HG03565 (cell line): Measurements from ENCODE around the gene DLGAP1.
"Not testable (repeated sequence)": the region's sequence is repeated elsewhere in the genome, so short reads cannot be mapped to it uniquely, and the experiment has no call there.

Experiments
- ATAC-seq: cut with Tn5 transposase; IDR thresholded peaks from one replicate; pipeline ENCODE4 v1.9.1; 2021; ENCODE audit warnings: mild to moderate bottlenecking, moderate library complexity; ENCODE audit not compliant: unreplicated experiment

DLGAP1 gene

DNA sequence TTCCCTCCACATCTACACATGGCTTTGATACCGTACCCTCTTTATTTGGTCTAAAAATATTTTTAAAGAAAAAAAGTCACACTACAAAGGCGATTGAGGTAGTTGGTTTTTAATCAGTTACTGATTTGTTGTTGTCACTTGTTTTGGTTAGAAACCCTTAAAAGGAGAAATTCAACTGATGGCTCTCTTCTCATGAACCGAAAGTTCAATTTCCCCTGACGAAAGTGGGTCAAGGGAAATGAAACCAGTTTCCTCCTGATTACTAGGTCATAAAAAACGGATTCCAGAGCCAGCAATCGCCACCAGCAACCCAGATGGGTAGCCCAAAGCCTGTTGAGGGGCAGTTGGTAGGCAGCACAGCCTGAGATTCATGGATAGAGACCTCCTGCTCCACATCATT, 63.2 kb downstream of the DLGAP1 start:
- no peak for ATAC-seq

DNA sequence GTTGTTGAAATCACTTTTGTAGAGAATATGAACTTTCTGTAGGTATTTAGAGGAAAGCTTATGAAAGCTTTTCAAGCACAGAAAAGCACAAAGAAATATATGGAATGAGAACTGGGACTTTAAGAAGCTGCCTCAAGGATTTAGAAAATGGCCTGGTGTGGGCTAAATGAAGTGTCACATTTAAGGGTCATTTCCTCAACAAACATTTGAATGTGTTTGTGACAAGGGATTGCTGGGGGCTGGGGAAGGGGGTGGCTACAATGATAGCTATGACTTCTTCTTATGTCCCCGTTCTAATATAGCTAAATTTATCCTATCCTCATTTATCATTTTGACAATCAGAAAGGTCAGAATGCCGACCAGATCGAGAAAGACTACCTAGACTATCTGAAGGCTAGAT, 69.2 kb downstream of the DLGAP1 start:
- ATAC-seq: no peak

DNA sequence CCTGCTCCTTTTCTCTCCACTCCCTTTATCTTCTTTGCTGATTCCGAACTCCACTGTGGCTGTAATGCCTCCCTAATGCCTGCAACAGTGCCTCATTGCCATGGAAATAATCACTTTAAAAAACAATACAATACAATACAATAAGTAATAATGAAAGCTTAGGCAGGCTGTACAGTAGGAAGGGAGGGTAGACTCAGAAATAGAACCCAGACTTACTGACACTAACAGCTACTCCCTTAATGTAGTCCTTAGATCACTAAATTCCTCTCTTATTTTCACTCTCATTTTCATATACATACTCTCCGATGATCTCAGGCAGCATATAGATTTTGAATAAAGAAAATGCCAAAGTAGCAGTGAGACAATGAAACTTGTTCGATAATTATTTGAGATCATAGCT, 70.2 kb downstream of the DLGAP1 start:
- ATAC-seq: no peak

DNA sequence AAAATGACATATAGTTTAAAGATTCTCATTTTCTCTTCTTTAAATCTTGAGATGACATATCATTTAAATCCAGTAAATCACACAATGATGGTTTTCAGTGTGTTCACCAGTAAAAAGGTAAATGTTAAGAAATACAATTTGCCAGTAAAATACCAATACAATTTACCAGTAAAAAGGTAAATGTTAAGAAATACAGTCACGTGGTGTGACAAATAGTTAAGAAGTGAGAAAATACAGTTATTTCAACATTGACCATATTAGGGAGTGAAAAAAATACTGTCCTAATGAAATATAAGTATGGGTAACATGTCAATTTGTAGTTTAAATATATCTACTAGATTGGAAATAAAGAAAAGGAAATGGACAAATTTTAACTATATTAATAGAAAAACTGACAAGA, 80.5 kb downstream of the DLGAP1 start:
- no peak for ATAC-seq

DNA sequence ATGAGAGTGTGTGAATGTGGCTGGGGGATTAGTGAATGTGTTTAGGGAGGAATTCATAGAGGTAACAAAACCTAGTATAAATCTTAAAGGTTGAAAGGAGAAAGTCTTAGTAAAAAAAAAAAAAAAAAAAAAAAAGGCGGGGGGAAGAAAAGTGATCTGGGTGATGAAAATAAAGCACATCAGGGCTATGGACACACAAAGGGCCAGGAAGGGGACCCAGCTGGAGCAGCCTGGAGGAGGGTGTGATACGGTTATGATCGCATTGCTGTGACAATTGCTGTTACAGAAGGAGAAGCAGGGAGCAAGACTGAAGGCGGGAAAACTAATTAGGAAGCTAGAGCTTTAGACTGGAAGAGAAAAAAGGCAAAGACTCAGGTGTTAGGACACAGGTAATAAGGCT, 85.4 kb downstream of the DLGAP1 start:
- ATAC-seq: no peak

DNA sequence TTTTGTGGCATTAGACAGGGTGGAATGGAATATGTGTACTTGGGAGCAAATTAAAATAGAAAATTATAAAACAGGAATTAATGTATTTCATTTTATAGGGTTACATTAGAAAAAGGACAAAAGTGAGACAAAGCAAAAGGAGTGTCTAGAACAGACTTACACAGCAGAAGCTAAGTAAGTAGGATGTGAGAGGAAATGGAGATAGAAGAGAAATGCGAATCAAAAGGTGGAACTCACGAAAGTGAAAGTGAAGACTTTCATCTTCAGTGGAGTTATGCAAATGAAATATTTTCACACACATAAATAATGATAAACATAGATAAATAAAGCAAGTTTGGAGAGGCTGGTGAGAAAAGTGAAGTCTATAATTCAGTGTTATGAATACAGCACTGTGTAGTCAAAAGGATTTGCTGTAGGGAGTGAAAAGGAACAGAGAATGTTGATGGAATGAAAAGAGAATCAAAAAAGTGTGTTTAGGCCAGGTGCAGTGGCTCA, 94.8 kb downstream of the DLGAP1 start:
- ATAC-seq: no peak

DNA sequence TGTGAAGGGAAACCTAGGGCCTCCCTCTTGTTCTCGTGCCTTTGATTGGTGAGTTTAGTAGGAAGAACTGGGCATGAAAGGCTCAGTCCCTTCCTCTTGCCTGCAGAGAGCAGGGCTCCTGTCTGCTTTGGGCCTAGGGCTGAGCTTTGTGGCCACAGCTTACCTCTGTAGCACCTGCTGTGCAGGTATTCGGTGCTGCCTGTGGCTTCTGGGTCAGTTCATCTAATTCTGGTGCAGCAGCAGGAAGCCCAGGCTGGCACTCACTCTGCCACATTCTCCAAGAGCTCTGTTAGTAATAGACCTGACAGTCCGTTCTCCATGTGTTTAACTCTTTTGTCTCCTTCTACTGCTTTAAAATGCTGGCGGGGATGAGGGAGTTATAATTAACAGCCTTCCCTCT, 96.5 kb downstream of the DLGAP1 start:
- no peak for ATAC-seq

DNA sequence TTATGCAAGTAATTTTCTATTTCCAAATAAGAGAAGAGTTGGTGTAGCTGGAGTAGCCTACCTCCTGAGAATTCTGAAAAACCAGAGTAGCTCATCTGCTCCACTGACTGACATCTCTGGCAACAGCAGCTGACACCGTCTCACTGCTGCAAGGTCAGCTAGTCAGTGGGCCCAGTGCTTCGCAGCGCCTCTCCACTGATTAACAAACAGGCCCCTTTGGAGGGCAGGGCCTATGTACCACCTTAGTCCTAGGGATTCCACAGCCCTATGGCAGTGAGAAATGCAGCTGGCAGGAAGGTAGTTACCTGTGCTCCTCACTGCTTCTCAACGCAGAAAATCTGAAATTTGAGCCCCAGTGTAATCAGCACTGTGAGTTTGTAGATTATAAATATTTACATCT, 97.5 kb downstream of the DLGAP1 start:
- no peak for ATAC-seq

DNA sequence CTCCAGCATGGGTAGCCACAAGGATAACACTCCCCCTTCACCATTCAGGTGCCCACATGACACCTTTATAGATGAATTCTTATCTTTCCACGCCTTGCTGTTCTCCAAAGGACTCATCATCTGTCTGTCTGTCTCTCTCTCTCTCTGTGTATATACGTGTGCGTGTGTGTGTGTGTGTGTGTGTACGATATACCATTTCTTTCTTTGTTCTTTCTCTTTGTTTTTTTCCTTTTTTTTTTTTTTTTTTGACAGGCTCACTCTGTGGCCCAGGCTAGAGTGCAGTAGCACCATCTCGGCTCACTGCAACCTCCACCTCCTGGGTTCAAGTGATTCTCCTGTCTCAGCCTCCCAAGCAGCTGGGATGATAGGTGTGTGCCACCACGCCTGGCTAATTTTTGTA, 98.2 kb downstream of the DLGAP1 start:
- no peak for ATAC-seq

DNA sequence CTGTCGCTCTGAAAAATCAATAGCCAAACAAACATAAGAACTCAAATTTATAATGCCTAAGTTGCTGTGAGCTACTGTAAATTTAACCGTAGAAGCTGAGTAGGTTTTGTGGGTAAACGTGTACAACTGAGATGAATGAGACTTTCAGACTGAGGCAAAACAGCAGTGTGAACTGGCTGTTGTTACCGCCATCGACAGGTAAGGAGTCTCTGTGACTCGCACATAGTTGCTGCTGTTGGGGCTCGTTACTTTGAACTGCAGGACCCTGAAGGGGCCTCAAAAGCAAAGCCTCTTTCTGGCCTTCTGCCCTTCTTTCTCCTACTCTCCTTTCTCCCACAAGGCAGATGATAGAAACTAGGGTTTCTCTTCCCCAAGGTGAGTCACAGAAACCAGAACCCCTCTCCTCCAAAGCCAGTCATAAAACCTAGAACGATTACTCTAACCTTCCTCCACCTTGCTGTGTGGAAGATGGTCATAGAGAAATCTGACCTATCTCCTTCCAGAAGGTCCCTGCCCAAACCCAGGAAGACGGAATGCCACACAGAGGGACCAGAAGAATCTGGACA, 101.2 kb downstream of the DLGAP1 start:
- ATAC-seq: no peak

DNA sequence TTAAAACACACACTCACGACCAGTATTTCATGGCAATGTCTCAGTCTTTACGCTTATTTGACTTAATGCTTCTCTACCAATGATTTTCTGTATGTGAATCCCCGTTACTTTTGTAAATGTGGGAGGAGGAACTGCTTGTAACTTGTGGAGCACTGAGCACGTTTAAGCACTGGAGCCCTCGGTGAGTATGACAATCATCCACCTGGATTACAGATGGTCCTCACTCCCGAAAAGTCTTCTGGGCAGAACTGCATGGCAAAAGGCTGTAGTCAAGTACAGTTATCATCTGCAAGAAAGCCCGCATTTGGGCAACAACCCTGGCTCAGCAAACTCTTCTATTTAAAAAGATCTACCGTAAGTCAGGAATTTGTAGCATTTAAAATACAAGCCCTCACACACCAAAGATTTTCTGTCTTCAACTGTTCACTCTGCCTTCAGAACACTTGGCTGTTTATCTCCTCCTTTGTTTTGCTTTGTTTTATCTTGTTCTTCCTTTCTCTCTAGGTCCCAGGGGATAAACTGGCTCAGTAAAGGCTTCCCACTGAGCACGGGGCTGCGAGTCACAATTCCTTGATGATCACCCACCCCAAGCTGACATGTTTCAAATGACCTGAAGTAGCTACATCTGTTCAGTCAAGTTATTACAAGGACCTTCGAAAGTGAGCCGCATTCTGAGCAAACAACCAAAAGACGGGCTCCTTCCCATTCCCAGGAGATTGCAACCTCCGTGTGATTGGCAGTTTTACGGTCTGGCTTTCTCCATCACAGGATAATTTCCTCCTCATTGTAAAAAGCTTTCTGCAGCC, 102.2 kb downstream of the DLGAP1 start:
- ATAC-seq: no peak

DNA sequence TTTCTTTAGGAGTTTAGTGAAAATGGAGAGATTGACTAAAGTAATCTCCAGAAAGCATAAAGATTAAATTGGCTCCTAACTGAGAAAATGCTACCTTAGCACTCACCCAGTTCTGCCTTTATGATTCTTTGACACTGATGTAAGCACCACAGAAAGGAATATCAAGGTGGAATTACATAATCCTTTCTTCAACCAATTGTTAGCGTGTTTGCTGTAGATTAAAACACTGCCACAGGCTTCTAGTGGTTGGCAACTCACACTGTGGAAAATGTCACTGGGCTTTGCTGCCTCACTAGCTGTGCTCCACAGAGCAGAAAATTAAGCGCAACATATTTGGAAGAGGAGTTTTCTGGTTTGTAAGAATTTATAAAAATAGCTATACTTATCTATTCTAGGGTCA, 104.1 kb downstream of the DLGAP1 start:
- no peak for ATAC-seq

DNA sequence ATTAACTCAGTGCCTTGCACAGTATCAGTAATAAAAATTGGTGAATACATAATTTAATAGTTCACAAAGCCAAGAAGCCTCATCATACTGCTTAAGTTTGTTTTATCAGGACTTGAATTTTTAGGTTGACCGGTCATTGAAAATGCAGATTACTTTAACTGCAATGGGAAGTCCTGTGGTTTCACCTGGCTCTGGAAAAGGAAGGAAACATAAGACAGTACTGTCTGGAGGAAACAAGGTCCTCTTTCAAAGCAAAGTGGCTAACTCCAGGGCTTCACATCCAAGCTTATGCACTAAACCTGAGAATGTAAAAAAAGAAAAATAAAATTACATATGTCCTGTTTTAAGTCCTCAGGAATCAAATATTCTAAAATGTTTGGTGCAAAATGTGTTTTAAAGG, 119.7 kb downstream of the DLGAP1 start:
- ATAC-seq: no peak

DNA sequence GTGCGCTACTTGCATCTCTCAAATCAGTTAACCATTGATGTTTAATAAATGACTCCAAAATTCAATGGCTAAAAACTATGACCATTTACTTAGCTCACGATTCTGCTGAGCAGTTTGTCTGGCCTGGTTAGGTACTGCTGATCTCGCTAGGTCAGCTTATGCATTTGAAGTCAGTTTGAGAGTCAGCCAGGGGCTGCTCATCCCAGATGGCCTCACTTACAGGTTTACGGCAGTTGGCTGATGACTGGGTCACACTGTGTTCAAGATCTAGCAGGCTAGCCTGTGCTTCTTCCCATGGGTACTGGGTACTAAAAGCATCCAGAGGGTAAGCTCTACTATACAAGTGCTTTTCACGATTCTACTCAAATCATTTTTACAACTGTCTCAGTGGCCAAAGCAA, 122.1 kb downstream of the DLGAP1 start:
- ATAC-seq: no peak

DNA sequence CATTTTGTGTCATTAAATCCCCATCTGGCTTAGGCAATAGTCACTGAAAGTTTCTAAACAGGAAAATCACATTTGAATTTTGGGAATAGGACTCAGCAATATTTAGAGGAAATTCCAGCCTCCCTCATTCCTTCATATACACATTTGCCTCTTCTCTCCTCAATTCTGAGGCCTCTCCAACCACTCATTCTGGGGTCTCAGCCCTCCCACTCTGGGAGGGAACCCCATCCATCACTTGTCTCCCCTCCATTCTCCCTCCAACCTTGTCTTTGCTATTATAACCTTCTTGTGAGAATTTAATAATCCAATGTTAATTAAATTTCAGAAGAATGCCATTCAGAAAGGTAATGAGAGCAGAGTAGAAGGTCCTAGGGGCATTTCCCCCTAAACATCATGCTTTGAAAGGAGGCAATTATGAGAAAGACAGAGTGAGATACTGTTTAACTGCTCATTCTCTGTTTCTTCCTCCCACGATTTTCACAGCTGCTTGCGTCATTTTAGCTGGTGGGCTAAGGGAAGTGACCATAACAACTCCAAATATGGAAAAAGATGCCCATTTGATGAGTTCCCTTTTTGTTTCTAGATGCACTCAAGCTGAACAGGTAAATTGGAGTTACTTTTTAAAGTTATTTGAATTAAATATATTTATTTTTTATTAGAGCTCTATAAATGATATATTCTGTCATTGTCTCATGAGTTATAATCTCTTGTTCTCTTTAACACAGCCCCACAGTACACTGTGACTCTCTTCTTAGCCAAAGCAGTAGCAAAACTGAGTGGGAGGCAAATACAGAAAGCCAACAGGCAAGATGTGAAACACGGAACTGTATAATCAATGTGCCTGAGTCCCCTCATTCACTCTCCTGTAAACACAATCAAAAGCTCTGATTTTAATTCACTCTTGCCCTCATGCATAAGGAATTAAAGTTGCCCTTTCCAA, 135.1 kb downstream of the DLGAP1 start:
- ATAC-seq: no peak

DNA sequence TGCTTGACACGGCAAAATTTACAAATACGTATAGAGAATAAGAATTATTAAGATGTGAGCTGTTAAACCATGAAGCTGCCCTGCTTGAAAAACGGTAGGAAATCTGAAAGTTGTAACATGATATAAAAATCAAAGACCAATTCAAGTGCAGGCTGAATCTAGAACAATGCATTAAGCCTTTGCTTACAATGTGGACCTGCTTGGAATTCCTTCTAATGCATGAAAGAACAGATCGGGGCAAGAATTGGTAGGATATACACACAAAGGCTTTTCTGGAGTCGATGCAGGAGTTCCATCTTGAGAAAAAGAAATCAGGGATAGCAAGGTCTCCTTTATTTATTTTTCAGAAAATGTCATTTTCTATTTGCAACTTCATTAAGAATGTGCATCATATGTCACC, 136.8 kb downstream of the DLGAP1 start:
- no peak for ATAC-seq

DNA sequence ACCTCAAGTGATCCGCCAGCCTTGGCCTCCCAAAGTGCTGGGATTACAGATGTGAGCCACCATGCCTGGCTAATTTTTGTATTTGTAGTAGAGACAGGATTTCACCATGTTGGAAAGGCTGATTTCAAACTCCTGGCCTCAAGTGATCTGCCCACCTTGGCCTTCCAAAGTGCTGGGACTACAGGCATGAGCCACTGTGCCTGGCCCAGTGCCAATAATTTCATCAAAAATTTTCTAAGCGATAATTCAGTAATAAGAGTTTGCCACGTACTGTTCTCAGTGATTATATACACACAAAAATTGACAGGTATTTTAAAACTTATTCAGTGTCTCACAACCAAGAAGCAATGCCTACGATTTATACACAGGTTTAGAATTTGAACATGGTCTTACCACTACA, 143.2 kb downstream of the DLGAP1 start:
- ATAC-seq: not testable (repeated sequence)

DNA sequence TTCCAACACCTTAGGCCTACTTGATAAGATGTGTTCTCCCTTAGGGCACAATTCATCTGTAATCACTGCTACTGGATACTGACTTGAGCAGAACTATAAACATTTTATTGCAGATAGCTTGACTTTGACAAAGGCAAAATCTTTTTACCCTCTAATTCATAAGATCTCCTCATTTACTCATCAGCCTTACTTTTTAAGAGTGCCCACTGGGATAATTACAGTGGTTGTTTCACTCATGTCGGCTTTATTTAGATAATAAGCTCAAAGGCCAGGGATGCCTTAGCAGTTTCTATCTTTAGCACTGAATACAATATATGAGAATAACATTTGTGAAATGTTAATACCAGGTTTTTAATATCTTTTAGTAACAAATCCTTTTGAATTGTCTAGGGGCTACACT, 144.0 kb downstream of the DLGAP1 start:
- no peak for ATAC-seq

DNA sequence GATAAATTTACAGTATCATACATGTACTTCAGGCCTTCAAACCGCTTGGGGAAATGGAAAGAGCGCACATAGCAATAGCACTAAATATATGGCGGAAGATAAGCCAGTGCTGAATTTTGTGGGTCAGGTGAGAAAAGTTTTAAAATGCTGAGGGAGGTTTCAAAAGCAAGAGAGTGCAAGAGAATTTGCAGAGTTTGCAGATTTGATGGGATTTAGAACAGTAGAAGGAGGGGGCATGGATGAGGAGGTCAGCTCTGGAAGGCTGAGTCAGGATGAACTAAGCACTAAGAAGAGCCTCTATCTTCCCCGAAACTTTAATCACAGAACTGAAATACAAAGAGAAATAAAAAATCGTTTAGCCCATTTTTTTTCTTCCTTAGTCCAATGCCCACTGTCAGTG, 145.9 kb downstream of the DLGAP1 start:
- ATAC-seq: no peak

DNA sequence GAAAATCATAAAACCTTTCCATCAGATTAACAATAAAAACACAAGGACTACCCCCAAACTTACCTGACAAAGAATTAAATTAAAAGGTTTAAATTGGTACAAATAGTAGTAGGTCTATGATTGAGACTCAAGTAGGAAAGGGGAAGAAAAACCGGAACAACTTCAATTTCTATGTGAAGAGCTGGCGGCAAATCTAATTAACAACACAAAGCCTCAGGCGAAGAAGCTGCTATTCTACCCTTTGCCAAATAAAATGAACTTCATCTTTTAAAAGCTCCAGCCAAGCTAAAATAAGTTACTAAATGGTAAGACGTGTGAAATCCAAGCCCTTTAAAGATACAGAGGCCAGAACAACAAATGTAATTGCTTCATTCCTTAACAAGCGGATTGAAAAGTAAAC, 146.5 kb downstream of the DLGAP1 start:
- no peak for ATAC-seq

DNA sequence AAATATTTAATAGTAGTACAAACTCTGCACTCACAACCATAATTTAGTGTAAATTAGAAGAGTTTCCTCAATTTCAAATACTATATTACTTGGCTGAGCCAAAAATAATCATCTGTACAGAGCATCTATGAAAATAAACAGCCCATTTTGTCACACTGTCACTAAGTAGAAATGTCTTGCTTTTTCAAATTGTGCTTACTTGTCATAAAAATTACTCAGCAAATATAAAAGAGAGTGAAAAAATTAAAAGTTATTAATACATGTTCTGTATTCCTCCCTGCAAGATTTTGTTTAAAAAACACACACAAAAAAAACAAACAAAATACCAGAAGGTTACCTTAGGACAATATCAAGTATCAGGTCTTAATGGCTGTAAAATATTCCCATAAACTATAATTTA, 155.7 kb downstream of the DLGAP1 start:
- ATAC-seq: no peak

DNA sequence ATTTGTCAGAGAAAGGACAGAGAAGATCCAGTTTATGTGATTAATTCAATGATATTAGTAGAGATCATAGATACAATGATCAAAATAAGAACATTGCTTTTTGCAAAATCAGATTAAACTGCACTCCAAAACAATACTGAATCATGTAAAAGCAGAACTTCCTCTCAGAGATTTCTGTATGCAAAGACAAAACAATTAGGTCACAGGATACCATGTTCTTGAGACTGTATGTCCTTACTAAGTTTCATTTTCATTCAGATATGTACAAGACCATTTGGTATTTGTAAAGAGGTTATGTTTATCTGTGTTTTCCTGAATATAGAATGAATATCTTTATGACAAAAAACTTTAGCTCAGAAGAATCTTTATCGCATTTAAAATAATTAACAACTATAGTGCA, 161.8 kb downstream of the DLGAP1 start:
- no peak for ATAC-seq
